Activated T-helper 17 cell treated with anti-CD3 and anti-CD28 coated beads, Interleukin-2, amount 50 U/mL, for 72 hours (primary cell): ENCODE data around the gene TWNK. TPM values are rescaled to one million over a fixed set of nuclear protein-coding genes. Genes with fewer than 3 reads are reported as not detected.
A peak's percentile ranks its signal among the peaks of the same experiment; 100 is the strongest.

ENCODE experiments used
- ATAC-seq: fragments of 150-1000 bp; cut with Tn5 transposase; replicated peaks from 2 replicates; pipeline ENCODE4 v1.10.0; 2021; ENCODE audit warnings: mild to moderate bottlenecking, moderate library complexity
- H3K27ac Mint-ChIP-seq: one replicate; pipeline ENCODE4 v1.8.0; 2022; ENCODE audit warnings: mixed read lengths
- H3K27me3 Mint-ChIP-seq: one replicate; pipeline ENCODE4 v1.8.0; 2022; ENCODE audit warnings: mixed read lengths
- H3K36me3 Mint-ChIP-seq: one replicate; pipeline ENCODE4 v1.8.0; 2022; ENCODE audit warnings: low read depth, mild to moderate bottlenecking, mixed read lengths
- H3K4me1 Mint-ChIP-seq: one replicate; pipeline ENCODE4 v1.8.0; 2022; ENCODE audit warnings: mixed read lengths
- H3K4me3 Mint-ChIP-seq: one replicate; pipeline ENCODE4 v1.8.0; 2022; ENCODE audit warnings: mild to moderate bottlenecking, mixed read lengths
- H3K9me3 Mint-ChIP-seq: one replicate; pipeline ENCODE4 v1.8.0; 2022; ENCODE audit warnings: mixed read lengths
- total RNA-seq, 2 donors: library from RNA; stranded (reverse); gene quantifications; one replicate each; pipeline ENCODE4 v1.2.3, GENCODE V29; 2022

TWNK gene
- total RNA-seq, 2 donors from 2014 or later, result 12.0 to 24.9 TPM

DNA sequence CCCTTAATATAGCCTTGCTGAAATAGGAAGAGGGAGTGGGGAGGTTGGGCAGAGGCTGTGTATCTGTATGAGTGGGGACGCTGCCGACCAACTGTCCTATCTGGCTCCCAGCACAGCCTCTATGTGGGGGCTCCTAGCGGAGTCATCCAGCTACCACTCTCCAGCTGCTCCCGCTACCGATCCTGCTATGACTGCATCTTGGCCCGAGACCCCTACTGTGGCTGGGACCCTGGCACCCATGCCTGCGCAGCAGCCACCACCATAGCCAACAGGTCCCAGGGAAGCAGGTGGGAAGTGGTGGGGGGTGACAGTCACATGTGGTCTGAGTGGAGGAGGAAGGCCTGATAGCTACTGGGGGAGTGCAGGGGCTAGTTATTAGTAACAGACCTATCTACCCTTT is 6.6 kb upstream of the TWNK start:
- peaks cover 20% of the 10 kb centered on the region for H3K36me3 Mint-ChIP-seq
- peaks cover 4% of the 10 kb centered on the region for H3K4me1 Mint-ChIP-seq
- no peak overlapping the region for H3K4me3 Mint-ChIP-seq
- no peak overlapping the region for H3K27ac Mint-ChIP-seq
- H3K9me3 Mint-ChIP-seq, result no peaks in the 10 kb centered on the region
- ATAC-seq, result no peak
- H3K27me3 Mint-ChIP-seq, result no peaks in the 10 kb centered on the region

DNA sequence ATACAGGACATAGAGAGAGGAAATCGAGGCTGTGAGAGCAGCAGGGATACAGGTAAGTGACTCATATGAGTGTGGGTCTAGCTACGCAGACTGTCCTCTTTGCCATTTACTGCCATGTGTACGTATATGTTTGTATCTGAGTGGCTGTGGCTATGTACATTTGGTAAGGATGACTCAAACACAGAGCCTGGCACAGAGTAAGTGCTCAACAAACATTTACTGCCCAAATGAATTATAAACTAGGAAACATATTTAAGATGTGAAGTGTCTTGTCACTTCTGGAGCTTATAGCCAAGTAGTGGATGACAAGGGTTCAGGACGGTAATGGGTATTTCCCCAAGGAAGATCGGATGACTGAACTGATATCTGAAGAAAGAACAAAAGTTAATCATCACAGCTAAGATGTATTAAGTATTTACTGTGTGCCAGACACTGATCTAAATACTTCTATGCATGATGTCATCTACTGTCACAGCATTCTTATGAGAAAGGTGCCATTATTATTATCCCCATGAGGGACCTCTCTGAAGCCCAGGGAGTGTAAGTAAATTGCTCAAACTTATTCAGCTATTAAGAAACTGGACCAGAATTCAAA is 6.1 kb upstream of the TWNK start:
- no peaks in the 10 kb centered on the region for H3K27me3 Mint-ChIP-seq

DNA sequence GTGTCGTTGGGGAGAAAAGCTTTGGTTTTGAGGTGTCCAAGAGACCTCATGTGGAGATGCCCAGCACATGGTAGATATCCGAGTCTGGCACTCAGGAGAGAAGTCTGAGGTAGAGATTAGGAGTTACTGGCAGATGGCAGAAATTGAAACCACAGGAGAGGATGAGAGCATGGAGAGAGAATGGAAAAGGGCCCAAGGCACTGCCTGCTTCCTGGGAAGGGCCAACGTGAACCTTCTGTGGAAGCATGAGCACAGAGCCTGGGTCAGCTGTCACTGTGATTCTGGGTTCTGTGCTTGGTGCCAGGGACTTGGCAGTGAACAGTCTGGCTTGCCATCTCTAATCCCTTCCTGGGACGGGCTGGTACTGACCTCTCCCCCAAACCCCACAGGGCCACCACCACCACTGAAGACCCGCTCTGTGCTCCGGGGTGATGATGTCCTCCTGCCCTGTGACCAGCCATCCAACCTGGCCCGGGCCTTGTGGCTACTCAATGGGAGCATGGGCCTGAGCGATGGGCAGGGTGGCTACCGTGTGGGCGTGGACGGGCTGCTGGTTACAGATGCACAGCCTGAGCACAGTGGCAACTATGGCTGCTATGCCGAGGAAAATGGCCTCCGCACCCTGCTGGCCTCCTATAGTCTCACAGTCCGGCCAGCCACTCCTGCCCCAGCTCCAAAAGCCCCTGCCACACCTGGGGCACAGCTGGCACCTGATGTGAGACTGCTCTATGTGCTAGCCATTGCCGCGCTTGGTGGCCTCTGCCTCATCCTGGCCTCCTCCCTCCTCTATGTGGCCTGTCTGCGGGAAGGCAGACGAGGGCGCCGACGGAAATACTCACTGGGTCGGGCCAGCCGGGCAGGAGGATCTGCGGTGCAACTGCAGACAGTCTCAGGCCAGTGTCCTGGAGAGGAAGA is 4.2 kb upstream of the TWNK start:
- Mint-ChIP-seq H3K27me3 (no peaks in the 10 kb centered on the region), H3K4me1 (peaks cover 14% of the 10 kb centered on the region), H3K36me3 (peaks cover 32% of the 10 kb centered on the region), H3K4me3 (no peak overlapping the region), H3K9me3 (no peaks in the 10 kb centered on the region), H3K27ac (peak overlapping the region; percentile 20)
- ATAC-seq, result no peak

More for the DNA sequence above, 6.1 kb upstream of the TWNK start:
- no peak overlapping the region for H3K4me3 Mint-ChIP-seq
- no peak overlapping the region for H3K27ac Mint-ChIP-seq
- no peaks in the 10 kb centered on the region for H3K9me3 Mint-ChIP-seq
- H3K4me1 Mint-ChIP-seq, result peaks cover 4% of the 10 kb centered on the region
- ATAC-seq, result no peak
- H3K36me3 Mint-ChIP-seq, result peaks cover 20% of the 10 kb centered on the region

DNA sequence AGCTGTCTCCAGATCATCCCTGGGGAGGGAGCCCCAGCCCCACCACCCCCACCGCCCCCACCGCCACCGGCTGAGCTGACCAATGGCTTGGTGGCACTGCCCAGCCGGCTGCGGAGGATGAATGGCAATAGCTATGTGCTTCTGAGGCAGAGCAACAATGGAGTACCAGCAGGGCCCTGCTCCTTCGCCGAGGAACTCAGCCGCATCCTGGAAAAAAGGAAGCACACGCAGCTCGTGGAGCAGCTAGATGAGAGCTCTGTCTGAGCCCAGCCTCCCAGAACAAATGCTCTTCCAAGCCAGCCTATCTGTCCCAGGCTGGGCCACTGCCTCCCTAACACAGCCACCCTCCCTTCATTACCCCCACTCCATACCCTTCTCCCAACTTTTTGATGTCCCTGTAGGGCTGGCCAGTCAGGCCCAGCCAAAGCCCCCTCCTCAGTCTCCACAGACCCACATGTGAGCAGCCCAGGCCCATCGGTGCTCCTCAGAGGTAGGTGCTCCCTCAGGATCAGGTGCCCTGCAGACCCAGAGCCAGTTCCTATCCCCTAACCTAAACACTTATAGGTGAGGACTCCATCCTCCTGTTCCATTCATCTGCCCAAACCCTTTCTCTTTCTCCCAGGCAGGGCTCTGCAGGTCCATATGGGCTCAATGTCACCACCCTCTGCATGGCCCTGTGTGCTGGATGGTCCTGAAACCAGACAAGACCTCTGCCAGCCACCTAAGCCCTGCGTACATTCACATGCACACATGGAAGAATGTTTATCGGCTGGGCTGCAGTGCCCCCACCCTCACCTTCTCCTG is 3.3 kb upstream of the TWNK start:
- ATAC-seq, result no peak
- Mint-ChIP-seq H3K27ac (peak overlapping the region; percentile 61), H3K27me3 (no peaks in the 10 kb centered on the region), H3K36me3 (peaks cover 29% of the 10 kb centered on the region), H3K4me1 (peaks cover 14% of the 10 kb centered on the region), H3K9me3 (no peaks in the 10 kb centered on the region), H3K4me3 (no peak overlapping the region)

DNA sequence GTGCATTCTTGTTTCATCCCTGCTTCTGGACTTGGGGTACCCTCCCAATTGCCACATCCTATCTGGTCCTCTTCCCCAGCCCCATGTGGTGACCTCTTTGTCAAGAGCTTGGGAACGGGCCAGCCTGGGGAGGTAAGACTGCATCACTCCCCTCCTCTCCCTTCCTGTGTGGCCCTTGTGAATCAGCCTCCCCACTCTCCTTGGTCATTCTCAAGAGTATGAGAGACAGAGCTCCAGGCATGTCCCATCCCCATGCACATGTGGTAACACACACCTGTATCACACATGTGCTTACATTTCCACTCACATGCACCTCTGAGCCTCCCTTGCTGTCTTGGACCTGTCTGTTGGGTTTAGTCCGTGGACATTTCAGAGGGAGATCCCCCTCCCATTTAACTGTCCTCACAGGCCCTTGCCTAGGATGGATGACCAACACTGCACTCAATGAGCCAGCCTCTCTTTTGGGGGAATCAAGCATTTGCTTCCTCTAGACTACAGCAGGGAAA is 2.6 kb upstream of the TWNK start:
- no peaks in the 10 kb centered on the region for H3K27me3 Mint-ChIP-seq
- no peak overlapping the region for H3K4me3 Mint-ChIP-seq
- no peak for ATAC-seq
- no peak overlapping the region for H3K27ac Mint-ChIP-seq
- H3K36me3 Mint-ChIP-seq, result peaks cover 33% of the 10 kb centered on the region
- H3K9me3 Mint-ChIP-seq, result no peaks in the 10 kb centered on the region
- peaks cover 14% of the 10 kb centered on the region for H3K4me1 Mint-ChIP-seq

DNA sequence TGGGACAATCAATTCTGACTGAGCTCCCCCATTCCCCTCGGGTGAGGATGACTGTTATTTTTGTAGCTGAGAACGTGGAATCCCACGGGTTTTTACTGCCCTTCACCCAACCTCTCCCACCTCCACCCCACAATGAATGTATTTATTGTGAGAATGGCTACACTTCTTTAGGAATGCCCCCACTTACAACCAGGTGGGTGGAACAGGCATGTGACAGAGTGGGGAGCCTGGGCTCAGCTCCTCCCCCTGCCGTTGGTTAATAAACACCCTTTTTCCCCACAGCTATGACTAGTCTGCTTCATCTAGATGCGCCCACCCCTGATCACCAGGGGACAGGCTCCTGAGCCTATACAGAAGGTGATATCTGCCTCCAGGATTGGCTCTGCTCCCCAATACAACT is 2.0 kb upstream of the TWNK start:
- Mint-ChIP-seq H3K27ac (no peak overlapping the region), H3K4me1 (peaks cover 15% of the 10 kb centered on the region), H3K4me3 (peak overlapping the region; percentile 100), H3K36me3 (peaks cover 39% of the 10 kb centered on the region), H3K9me3 (no peaks in the 10 kb centered on the region), H3K27me3 (no peaks in the 10 kb centered on the region)
- no peak for ATAC-seq

DNA sequence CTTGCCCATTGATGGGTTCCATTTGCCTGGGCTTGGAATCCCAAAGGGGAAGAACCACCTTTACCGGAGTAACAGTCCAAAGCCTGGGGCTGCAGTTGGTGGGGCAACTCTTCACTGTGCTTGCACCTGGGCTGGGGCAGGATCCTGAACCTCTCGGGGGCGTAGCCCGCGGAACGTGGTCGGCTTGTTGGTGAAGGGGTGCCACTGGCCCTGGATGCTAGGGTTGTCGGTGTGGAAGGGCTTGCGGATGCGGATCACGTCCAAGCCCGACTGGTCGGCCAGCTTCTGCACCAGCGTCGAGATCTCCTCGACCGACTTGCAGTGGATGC is 756 bp upstream of the TWNK start:
- ATAC-seq, result no peak
- H3K9me3 Mint-ChIP-seq, result no peaks in the 10 kb centered on the region
- peaks cover 46% of the 10 kb centered on the region for H3K36me3 Mint-ChIP-seq
- H3K4me3 Mint-ChIP-seq, result peak overlapping the region; percentile 100
- H3K27me3 Mint-ChIP-seq, result no peaks in the 10 kb centered on the region
- H3K4me1 Mint-ChIP-seq, result peaks cover 26% of the 10 kb centered on the region
- peak overlapping the region; percentile 95 for H3K27ac Mint-ChIP-seq

DNA sequence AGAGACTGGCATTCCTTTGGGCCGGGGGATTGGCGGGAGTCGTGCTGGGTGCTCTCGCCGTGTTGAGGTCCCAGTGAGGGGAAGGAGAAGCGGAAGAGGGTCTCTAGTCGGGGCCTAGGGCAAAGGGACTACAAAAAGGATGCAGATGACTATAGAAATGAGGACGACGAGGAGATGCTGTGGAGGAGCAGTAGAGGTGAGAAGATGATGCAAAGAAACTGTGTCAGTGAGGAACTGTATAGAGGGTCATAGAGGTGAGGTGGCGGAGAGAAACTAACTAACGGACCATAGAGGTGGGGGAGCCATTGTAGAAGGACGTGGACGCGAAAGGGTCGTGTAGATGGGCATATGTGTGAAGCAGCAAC is 324 bp downstream of the TWNK start:
- Mint-ChIP-seq H3K36me3 (peaks cover 45% of the 10 kb centered on the region), H3K4me3 (peak overlapping the region; percentile 100), H3K9me3 (no peaks in the 10 kb centered on the region), H3K4me1 (peaks cover 24% of the 10 kb centered on the region), H3K27ac (peak overlapping the region; percentile 95), H3K27me3 (no peaks in the 10 kb centered on the region)
- peak; percentile 5 for ATAC-seq

DNA sequence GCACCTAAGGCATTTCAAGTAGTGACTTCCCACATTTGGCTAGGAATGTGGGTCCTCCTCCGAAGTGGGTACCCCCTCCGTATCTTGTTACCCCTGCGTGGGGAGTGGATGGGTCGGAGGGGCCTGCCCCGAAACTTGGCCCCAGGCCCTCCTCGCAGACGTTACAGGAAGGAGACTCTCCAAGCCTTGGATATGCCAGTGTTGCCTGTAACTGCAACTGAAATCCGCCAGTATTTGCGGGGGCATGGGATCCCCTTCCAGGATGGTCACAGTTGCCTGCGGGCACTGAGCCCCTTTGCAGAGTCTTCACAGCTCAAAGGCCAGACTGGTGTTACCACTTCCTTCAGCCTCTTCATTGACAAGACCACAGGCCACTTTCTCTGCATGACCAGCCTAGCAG is 823 bp downstream of the TWNK start:
- peaks cover 21% of the 10 kb centered on the region for H3K4me1 Mint-ChIP-seq
- peak overlapping the region; percentile 95 for H3K27ac Mint-ChIP-seq
- H3K9me3 Mint-ChIP-seq, result no peaks in the 10 kb centered on the region
- peak overlapping the region; percentile 100 for H3K4me3 Mint-ChIP-seq
- H3K36me3 Mint-ChIP-seq, result peaks cover 48% of the 10 kb centered on the region
- no peaks in the 10 kb centered on the region for H3K27me3 Mint-ChIP-seq
- ATAC-seq, result no peak

DNA sequence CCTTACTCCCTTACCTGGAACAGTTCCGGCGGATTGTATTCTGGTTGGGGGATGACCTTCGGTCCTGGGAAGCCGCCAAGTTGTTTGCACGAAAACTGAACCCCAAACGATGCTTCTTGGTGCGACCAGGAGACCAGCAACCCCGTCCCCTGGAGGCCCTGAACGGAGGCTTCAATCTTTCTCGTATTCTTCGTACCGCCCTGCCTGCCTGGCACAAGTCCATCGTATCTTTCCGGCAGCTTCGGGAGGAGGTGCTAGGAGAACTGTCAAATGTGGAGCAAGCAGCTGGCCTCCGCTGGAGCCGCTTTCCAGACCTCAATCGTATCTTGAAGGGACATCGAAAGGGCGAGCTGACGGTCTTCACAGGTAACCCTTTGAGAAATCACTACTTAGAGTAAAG is 1.7 kb downstream of the TWNK start:
- Mint-ChIP-seq H3K4me1 (peaks cover 21% of the 10 kb centered on the region), H3K27ac (no peak overlapping the region), H3K36me3 (peaks cover 57% of the 10 kb centered on the region), H3K27me3 (no peaks in the 10 kb centered on the region), H3K9me3 (no peaks in the 10 kb centered on the region), H3K4me3 (peak overlapping the region; percentile 100)
- ATAC-seq, result no peak

DNA sequence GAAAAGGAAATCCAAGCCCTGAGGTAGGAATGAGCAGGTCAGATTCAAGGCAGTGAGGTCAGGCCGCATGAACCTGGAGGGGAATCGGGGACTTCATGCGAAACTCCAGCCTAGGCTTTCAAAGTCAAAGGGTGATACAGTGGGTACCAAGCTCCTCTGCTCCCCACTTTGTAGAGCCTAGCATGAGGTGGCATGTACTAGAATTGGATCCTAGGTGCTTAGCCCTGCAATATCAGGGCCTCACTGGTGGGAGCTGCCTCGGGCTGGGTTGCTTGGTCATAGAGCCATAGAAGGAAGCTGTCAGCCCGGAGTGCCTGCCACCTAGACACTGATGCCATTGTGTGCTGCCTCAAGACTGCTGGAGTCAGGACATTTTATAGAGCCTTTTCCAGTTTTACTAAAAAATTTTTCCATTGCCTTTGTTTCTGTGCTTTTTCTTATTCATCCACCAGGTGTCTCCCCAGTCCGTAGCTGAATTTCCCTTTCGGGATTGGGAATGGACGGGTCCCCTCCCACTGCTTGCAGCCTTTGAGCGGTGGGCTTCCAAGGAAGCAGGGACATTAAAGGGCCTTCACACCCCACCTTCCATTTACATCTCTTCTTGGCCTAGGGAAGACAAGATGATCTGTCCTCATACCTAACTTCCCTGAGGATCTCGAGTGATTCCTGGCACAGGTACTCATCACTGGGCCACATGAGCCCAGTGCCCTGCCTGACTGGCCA is 6.8 kb downstream of the TWNK start:
- Mint-ChIP-seq H3K27me3 (no peaks in the 10 kb centered on the region), H3K27ac (no peak overlapping the region), H3K4me1 (peaks cover 18% of the 10 kb centered on the region), H3K9me3 (no peaks in the 10 kb centered on the region), H3K36me3 (peaks cover 62% of the 10 kb centered on the region), H3K4me3 (no peak overlapping the region)
- ATAC-seq, result no peak

DNA sequence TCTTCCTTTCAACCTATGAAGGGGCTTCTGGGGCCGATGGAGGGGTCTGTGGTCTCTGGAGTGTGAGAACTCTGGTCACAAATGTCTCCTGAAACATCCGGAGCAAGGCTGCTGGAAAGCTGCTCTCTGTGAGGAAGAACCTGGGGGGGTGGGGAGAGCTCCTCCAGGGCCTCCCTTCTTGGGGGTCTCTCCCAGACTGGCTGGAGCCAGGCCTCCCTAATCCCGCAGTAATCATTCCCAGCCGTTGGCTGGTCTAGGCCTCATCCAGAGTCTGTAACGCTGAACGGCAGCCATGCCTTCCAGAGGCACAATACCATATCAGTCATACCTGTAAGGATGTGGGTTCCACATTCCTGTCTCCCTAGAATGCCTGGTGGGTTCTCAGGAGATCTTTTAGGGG is 7.8 kb downstream of the TWNK start:
- no peaks in the 10 kb centered on the region for H3K27me3 Mint-ChIP-seq

DNA sequence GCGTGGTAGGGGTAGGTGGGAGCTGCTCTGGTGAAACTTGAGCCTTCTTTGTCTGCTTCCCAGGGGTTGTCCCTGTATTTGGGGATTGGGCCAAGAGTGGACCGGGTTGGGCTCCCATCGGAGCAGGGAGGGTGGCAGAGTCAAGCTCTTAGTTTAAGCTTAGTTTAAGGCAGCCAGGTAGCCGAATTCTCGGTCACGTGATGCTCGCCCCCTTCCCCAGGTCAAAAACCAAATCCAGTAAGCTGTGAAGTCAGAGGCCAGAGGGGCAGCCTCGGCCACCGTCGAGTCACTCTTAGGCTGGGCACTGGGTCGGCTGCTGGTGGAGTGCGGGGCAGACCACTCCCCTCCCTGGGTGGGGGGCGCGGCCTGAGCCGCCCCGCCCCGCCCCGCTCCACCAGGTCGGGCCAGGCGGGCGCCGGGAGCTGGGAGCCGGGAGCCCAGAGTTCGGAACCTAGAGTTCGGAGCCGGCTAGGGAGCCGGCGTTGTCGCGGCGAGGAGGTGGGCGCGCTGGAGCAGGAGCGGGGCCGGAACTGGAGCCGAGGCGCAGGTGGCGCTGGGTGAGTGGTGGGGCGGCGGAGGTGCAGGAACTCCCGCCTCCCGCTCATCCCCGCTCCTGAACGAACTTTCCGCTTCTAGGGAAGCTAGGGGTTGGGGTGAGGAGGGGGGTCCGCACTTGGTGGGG is 9.5 kb downstream of the TWNK start:
- Mint-ChIP-seq H3K4me3 (peak overlapping the region; percentile 82), H3K9me3 (no peaks in the 10 kb centered on the region), H3K27ac (peak overlapping the region; percentile 79)

More for the DNA sequence above, 7.8 kb downstream of the TWNK start:
- H3K9me3 Mint-ChIP-seq, result no peaks in the 10 kb centered on the region
- peaks cover 52% of the 10 kb centered on the region for H3K36me3 Mint-ChIP-seq
- H3K4me1 Mint-ChIP-seq, result peaks cover 18% of the 10 kb centered on the region
- H3K4me3 Mint-ChIP-seq, result no peak overlapping the region
- H3K27ac Mint-ChIP-seq, result no peak overlapping the region
- no peak for ATAC-seq

More for the DNA sequence above, 9.5 kb downstream of the TWNK start:
- H3K36me3 Mint-ChIP-seq, result peaks cover 36% of the 10 kb centered on the region
- no peaks in the 10 kb centered on the region for H3K27me3 Mint-ChIP-seq
- peak; percentile 43 for ATAC-seq
- peaks cover 12% of the 10 kb centered on the region for H3K4me1 Mint-ChIP-seq
